Measurements from ENCODE around the gene SUMF2.
A peak's percentile ranks its signal among the peaks of the same experiment; 100 is the strongest.
"Not testable (repeated sequence)": the region's sequence is repeated elsewhere in the genome, so short reads cannot be mapped to it uniquely, and the experiment has no call there.

Gene SUMF2

DNA sequence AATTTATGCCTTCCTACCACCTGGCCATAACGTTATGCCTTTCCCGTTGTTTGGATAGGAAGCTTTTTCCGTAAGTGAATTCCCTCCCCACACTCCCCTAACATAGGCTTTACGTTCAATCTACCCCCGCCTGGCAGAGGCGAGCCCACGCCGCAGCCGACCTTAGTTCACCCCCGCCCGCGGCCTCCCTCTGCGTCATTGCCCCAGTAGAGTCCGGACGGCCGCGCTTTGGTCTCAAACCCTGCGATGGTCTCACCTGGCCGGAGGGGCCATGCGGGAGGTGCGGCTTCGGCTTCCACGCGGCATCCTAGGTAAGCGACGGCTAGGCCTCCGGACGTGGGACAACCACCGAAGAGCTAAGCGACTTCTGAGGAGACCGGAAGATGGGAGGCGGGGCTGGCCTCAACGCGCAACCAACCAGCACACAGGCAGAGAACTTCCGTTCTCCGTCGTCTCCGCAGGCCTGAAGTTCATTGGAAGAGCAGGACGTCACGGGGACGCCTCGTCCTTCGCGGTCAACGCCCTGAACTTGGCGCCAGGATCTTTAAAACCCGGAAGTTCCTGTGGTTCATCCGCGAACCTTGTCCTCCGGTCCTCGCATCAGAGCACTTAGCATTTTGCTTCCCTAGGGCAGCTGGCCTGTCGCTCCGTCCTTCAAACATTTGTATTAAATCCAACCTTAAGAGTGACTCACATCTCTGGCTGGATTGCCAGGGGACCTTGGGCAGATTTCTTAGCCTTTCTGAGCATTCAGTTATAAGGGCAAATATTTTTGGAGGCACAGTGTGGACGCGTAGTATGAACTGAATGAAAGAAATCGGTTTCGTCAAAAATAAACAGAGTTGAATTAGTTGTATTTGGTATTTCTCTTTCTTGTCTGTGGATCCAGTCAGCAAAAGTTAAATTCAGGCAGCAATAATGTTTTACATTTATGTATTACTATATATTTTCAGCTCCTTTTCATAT, 42.3 kb downstream of the SUMF2 start, which contains the start of gene CHCHD2:
TSS of gene CHCHD2 (minus strand) at position 369 of the 966 bp plus-strand sequence. CDS start at position 306, 63 bp downstream.
- peak; percentile 87 for DNase-seq (ENCODE audit: low read depth)

- DNase-seq (ENCODE audit: low read depth), result no peak
Measured at GRCh38 chr7:56107954-56108258, 43.8 kb downstream of the SUMF2 start.

DNA sequence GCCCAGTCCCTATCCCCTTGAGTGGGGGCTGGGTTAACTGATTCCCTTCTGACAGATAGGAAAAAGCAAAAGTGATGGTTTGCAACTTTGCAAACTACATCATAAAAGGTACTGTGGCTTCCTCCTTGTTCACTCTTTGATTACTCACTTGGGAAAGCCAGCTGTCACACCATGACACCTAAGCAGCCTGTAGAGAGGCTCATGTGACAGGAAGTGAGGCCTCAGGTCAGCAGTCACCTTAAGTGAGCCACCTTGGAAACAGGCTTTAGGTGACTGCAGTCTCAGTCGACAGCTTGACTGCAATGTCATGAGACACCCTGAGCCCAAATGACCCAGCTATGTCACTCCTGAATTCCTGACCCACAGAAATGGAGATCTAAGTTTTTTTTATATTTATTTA, 46.5 kb downstream of the SUMF2 start:
- DNase-seq (ENCODE audit: low read depth), result no peak

- not testable (repeated sequence) for DNase-seq (ENCODE audit: low read depth)
Measured at GRCh38 chr7:56112244-56112643, 48.2 kb downstream of the SUMF2 start.

DNA sequence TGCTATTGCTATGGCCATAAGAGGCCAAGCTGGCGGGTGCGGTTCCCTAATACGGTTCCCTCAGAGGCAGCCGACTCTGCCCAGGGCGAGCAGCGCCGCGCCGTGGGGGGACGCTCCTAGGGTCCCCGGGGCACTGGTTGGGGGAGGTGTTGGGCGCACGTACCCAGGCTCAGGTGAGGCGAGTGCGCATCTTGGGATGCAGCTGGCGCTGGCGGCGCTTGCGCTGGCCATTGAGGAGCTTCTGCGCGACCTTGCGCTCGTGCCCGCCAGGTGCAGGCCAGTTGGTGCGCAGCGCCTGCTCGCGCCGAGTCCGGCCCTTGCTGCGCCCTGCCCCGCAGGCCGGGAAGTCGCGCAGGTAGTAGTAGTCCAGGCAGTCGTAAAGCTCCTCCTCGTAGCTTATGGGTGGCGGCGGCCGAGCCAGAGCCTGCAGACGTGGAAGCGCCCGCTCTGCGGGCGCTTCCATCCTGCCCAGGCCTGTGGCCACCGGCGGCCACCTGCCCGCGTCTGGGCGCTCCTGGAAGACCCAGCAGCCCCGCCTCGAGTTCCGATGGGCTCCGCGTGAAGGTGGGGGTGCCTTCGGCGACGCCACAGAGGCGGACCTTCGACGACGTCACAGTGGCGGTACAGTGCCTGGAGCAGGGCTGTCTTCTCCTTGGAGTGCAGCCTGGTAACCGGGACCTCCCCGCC, 51.9 kb downstream of the SUMF2 start, which contains the start of gene NUPR2:
TSS of gene NUPR2 (minus strand) at position 566 of the 687 bp plus-strand sequence. CDS start at position 463, 103 bp downstream.
- no peak for DNase-seq (ENCODE audit: low read depth)

- no peak for DNase-seq (ENCODE audit: low read depth)
Measured at GRCh38 chr7:56121440-56121839, 57.4 kb downstream of the SUMF2 start.

- DNase-seq (ENCODE audit: low read depth), result no peak
Measured at GRCh38 chr7:56124981-56125380, 60.9 kb downstream of the SUMF2 start.

DNA sequence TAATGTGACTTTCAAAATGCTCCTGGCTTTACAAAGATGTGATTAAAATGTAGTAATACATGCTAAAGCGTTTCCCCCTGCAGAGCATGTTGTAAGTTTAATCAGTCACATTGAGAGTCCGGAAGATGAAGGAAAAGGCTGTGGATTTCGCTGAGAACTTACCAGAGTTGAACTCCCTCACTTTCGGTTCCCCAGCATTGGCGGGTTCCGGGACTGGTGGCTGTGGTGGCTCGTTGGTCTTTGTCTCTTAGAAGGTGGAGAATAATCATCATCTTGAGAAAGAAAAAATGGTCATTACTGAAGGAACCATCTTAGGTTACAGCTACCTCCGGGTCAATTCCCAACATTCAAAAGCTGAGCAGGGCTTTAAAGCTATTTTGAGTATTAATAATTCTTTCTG, 61.7 kb downstream of the SUMF2 start:
- no peak for DNase-seq (ENCODE audit: low read depth)

- DNase-seq (ENCODE audit: low read depth), result no peak
Measured at GRCh38 chr7:56127241-56127975, 63.3 kb downstream of the SUMF2 start.

All from activated T-helper 1 cell treated with Interleukin-2 at 50 U/mL for 16 hours (primary cell).